ENCODE measurements around the gene PHF13.

- TF ChIP-seq EZH2 (IDR thresholded peaks at IDR 0.05; ENCODE audit: low read length, missing control alignments) (no peak), CTCF (conservative IDR thresholded peaks at IDR 0.05 in 1 of 2, IDR thresholded peaks at IDR 0.05 in 1 of 2; ENCODE audit: low read depth in 1 of 2, low read length in 2 of 2) (no peak)
Observed at GRCh38 chr1:6592441-6592840, 21.1 kb upstream of the PHF13 start.

Data from fibroblast of lung (primary cell).